Stimulated activated CD4-positive, alpha-beta T cell treated with anti-CD3 and anti-CD28 coated beads, TNF-alpha, amount 100 ng/mL, for 4 hours (primary cell): Measurements from ENCODE around the gene MRPL43.

Experiments used
- DNase-seq, 3 experiments: peaks; one replicate each; pipeline ENCODE4 v3.0.0-alpha.2; 2020; ENCODE audit warnings: low read depth in 3 of 3

The MRPL43 gene

GRCh38 chr10:101020427-101021075 is 33.3 kb upstream of the MRPL43 start:
- no peak for DNase-seq

- no peak for DNase-seq
Measured at GRCh38 chr10:101019440-101019703, 32.1 kb upstream of the MRPL43 start.

- DNase-seq = peak; percentile 48 to 56 (median 53)
Measured at GRCh38 chr10:101018600-101019439, 31.5 kb upstream of the MRPL43 start.

DNA sequence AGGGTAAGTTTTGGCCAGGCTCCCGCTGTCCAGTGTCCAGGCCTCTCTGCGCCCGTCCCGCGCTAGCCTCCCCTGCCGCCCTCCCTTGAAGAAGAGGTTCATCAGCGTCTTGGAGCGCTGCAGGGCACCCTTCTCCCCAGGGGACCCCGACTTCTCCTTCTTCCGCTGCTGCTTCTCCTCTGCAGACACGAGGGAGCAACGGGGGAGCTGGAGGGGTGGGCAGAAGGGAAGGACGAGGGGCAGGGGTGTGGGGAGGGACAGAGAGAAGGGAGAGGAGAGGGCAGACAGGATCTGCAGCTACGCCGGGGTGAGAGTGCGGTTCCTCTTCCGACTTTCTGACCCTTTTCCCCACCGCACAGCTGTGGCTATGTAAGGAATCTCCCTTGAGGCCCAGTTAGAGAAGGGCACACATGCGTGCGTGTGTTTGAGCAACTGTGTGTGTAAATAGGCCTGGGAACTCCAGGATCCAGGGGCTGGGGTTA is 30.9 kb upstream of the MRPL43 start:
- DNase-seq = no peak

- DNase-seq = no peak
Measured at GRCh38 chr10:101016814-101017213, 29.5 kb upstream of the MRPL43 start.

DNA sequence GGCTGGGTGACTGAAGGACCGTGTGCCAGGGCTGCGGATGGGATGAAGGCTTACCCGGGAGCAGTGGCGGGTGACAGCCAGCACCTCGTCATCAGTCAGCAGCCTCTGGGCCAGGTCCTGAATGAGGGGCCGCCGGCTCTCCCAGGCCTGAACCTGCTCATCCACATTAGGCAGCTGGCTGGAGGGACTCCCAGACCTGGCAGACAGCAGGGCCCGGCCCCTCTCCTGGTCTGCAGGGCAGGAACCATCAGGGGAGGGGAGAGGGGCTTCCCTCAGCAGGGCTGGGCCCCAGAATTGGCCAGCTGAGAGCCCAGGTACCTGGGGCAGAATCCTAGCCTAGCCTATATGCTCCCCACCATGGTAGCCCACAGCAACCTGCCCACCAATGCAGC is 28.3 kb upstream of the MRPL43 start:
- no peak for DNase-seq

- DNase-seq = no peak
Measured at GRCh38 chr10:101014966-101015581, 27.8 kb upstream of the MRPL43 start.

DNA sequence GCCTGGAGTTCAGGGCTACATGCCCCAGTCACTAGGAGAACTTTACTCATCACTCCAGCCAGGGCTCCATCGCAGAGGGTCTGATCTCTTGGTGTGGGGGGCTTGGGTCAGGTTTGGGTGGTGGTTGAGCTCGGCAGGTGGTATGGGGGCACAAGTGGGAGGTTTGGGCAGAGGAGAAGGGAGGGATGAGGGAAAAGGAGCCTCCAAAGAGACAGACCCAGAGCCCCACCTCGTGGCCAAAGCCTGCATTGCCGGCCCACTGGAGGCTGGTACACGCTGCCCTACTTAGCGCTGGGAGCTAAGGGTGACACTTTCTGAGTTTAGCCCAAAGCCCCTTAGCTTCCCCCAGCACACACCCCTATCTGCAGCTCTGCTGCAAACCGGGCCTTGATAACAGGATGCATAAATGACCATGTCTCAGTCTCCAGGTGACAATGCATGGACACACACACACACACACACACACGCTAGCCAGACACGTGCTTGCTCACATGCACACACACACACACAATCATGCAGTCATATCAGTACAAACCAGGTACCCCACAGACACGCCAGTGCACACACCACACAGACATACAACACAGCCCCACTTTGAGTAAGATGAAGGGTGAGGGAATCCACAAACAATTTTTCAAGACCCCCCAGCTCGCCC is 27.1 kb upstream of the MRPL43 start:
- DNase-seq = peak; percentile 53 to 58 (median 58)

DNA sequence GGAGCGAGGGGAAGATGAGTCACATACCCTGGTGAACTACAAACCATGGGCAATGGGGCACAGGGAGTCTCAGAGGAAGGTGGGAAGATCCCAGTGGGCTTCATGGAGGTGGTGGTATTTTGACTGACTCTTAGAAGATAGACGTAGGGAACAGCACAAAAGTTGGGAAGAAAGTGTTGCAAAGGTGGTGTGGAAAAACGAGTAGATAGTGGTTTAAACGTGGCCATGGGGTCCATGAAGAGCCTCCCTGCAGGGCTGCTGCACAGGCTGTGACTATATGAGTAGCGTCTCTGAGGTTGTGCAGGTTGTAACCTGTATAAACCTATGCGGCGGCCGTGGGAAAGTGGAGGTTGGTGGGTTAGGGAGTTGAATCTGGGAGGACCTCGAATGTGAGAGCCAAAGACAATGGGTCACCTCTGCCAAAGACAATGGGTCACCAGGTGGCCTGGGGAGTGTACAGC is 26.1 kb upstream of the MRPL43 start:
- no peak for DNase-seq

- peak; percentile 47 to 72 (median 55) for DNase-seq
Measured at GRCh38 chr10:101012525-101013364, 25.4 kb upstream of the MRPL43 start.

DNA sequence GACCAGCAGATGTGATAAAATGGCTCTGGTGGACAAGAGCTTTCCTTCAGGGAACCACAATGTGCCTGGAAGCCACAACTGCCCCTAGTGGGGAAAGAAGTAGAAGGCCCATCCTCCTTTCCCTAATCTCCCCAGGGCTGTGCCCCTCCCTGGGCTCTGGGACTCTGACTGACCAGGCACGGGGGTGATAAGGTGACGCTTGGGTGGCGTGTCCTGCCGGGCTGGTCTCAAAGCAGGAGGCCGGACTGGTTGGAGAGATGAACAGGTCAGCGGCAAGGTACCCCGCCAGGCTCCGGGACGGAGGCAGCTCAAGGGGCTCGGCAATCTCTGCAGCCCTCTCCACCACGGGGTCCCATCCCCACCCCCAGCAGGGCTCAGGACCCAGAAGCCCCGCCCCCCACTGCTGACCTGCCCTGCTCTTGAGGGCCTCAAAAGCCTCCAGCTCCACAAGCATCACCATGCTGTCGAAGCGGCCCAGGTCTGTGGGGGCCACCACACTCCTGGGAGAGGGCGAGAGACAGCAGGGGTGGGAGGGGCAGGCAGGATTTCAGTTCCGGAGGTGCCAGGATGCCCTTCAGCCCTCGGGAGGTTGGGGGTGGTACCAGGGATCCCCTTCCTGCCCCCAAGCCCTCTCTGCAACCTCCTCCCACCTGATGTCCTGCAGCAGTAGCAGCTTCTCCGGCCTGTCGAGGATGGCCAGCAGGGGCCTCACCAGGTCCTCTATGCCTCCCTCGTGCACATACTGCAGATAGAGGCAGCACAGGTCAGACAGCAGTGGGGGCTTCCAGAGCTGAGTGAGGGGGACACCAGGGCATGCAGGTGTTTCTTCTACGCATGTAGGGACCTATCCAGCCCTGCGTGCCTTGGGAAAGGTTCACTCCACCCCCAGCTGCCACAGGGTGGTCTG is 24.5 kb upstream of the MRPL43 start:
- no peak for DNase-seq

DNA sequence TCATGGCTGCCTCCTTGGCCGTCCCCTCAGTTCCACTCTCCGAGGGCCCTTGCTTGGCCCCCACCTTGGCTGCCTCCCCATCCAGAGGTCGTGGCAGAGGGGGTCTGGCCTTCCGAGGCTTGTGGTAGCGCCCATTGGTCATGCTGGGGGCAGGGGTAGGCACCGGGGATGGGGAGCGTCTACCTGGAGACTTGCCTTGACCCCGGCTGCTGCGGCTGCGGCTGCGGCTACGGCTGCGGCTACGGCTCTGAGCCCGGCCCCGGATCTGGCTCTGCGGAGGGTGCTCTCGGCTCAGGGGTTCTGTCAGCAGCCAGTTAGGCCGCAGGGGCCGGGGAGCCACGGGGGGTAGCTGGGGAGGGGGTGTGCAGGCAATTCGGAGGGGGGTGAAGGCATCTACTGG is 23.0 kb upstream of the MRPL43 start:
- DNase-seq = no peak

GRCh38 chr10:101008823-101009423 is 21.6 kb upstream of the MRPL43 start:
- no peak for DNase-seq

- DNase-seq = no peak
Measured at GRCh38 chr10:101007915-101008822, 20.9 kb upstream of the MRPL43 start.

GRCh38 chr10:101007099-101007711 is 19.9 kb upstream of the MRPL43 start:
- no peak for DNase-seq

DNA sequence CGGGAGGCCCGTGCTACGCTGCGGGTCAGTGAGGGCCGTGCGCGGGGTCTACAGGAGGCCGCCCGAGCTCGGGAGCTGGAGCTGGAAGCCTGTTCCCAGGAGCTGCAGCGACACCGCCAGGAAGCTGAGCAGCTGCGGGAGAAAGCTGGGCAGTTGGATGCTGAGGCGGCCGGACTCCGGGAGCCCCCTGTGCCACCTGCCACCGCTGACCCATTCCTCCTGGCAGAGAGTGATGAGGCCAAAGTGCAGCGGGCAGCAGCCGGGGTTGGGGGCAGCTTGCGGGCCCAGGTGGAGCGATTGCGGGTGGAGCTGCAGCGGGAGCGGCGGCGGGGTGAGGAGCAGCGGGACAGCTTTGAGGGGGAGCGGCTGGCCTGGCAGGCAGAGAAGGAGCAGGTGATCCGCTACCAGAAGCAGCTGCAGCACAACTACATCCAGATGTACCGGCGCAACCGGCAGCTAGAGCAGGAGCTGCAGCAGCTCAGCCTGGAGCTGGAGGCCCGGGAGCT is 19.3 kb upstream of the MRPL43 start:
- no peak for DNase-seq

- DNase-seq = no peak
Measured at GRCh38 chr10:101005869-101006567, 18.7 kb upstream of the MRPL43 start.

DNA sequence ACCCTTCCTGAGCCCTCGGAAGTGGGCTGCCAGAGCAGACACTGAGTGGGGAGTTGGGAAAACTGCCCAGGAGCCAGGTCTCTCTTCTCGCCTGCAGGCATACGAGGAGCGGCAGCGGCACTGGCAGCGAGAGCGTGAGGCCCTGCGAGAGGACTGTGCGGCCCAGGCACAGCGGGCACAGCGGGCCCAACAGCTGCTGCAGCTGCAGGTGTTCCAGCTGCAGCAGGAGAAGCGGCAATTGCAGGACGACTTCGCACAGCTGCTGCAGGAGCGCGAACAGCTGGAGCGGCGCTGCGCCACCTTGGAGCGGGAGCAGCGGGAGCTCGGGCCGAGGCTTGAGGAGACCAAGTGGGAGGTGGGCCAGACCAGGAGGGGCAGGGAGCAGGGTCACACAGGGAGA is 18.1 kb upstream of the MRPL43 start:
- DNase-seq = no peak
